GM18858 (cell line): Measurements from ENCODE around the gene SHD.

ENCODE experiments used
- ATAC-seq: cut with Tn5 transposase; IDR thresholded peaks from one replicate; pipeline ENCODE4 v1.9.1; 2021; ENCODE audit not compliant: unreplicated experiment

SHD gene

GRCh38 chr19:4297901-4298809, 19.1 kb downstream of the SHD start:
- no peak for ATAC-seq

- no peak for ATAC-seq
Observed at GRCh38 chr19:4298810-4299550, 19.9 kb downstream of the SHD start.

- ATAC-seq, result no peak
Observed at GRCh38 chr19:4300589-4300988, 21.5 kb downstream of the SHD start.

- no peak for ATAC-seq
Observed at GRCh38 chr19:4301590-4302242, 22.6 kb downstream of the SHD start.

- ATAC-seq, result no peak
Observed at GRCh38 chr19:4302243-4302640, 23.2 kb downstream of the SHD start, which contains the start of gene TMIGD2. Gene TMIGD2 (minus strand): TSS chr19:4302389. CDS start chr19:4302385, 4 bp downstream.

- no peak for ATAC-seq
Observed at GRCh38 chr19:4303819-4304537, 24.9 kb downstream of the SHD start.

- ATAC-seq, result no peak
Observed at GRCh38 chr19:4304538-4305256, 25.6 kb downstream of the SHD start, which contains the start of gene FSD1. Gene FSD1 (plus strand): TSS chr19:4304598. CDS start chr19:4304747, 149 bp downstream.

GRCh38 chr19:4305257-4305612, 26.2 kb downstream of the SHD start:
- ATAC-seq, result no peak

- ATAC-seq, result no peak
Observed at GRCh38 chr19:4305659-4306058, 26.6 kb downstream of the SHD start.

GRCh38 chr19:4310247-4311121, 31.4 kb downstream of the SHD start:
- no peak for ATAC-seq

- no peak for ATAC-seq
Observed at GRCh38 chr19:4313847-4314490, 34.9 kb downstream of the SHD start.

GRCh38 chr19:4316956-4317355, 37.9 kb downstream of the SHD start:
- no peak for ATAC-seq

GRCh38 chr19:4318460-4318859, 39.4 kb downstream of the SHD start:
- no peak for ATAC-seq

GRCh38 chr19:4319067-4319718, 40.1 kb downstream of the SHD start:
- ATAC-seq, result no peak

- no peak for ATAC-seq
Observed at GRCh38 chr19:4320419-4320818, 41.4 kb downstream of the SHD start.

GRCh38 chr19:4322942-4323665, 44.0 kb downstream of the SHD start:
- no peak for ATAC-seq

- no peak for ATAC-seq
Observed at GRCh38 chr19:4323692-4324091, 44.6 kb downstream of the SHD start.

- ATAC-seq, result no peak
Observed at GRCh38 chr19:4324228-4324627, 45.2 kb downstream of the SHD start.
